Hematopoietic multipotent progenitor cell treated with erythropoietin and hydrocortisone succinate and interleukin-3 and kit ligand, for 17 days (in vitro differentiated cells): ENCODE measurements around the gene IGSF22.
A peak's percentile ranks its signal among the peaks of the same experiment; 100 is the strongest.

Source experiments
- DNase-seq: peaks from one replicate; pipeline ENCODE4 v3.0.0-alpha.2; 2015; ENCODE audit warnings: low spot score

Gene IGSF22

GRCh38 chr11:18743900-18744514, 18.0 kb upstream of the IGSF22 start:
- no peak for DNase-seq

DNA sequence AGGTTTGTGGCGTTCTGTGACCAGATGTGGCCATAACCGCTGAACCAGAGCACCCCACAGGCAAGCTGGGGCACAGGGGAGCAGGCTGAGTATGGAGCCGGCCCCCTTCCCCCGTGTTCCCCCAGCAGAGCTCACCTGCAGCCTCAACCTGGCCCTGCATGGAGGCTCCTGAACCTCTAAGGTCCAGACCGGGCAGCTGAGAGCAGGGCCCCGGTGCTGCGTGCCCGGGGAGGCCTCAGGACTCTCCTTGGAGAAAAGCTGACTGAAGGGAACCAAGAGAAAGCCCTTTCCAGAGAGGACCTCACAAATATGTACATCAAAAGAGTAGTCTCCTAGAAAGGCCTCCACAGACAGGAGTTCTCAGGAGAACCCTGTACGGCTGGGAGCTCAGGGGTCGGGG, 17.4 kb upstream of the IGSF22 start:
- DNase-seq: no peak

DNA sequence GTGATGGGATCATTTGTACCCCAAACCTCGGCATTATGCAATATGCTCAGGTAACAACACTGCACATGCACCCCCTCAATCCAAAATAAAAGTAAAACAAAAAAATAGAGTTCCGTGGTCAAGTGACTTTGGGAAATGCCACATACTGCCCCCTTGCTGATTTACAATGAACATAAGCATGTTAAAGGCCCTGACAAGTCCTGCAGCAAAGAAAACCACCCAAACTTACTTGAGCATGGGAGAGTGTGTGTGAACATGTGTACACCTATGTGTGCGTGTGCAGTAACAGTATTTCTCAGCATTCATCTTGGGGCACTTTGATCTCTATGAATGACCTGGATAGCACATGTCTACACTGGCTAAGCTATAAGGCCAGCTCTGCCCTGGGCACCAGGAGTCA, 15.8 kb upstream of the IGSF22 start:
- no peak for DNase-seq

- no peak for DNase-seq
Measured at GRCh38 chr11:18739685-18740084, 13.7 kb upstream of the IGSF22 start.

GRCh38 chr11:18737642-18738041, 11.7 kb upstream of the IGSF22 start:
- DNase-seq: no peak

- DNase-seq: no peak
Measured at GRCh38 chr11:18736590-18737148, 10.7 kb upstream of the IGSF22 start.

DNA sequence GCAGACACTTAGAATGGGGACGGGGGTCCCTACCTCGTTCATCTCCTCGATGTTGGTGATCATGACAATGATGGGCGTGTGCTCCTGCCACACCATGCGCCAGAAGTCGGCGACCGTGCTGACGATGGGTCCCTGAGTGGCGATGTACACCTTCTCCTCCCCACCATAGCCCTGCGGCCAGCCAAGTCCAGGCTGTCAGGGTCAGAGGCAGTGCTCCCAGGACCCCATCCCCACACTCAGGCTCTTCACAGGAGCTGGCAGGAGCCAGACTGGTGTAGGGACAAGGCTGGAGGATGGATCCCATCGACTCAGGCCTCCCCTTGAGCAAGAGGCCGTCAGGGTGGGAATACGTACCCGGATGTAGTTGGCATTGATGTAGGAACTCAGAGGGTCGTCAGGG, 7.2 kb upstream of the IGSF22 start:
- no peak for DNase-seq

- peak; percentile 50 for DNase-seq
Measured at GRCh38 chr11:18731949-18732821, 6.2 kb upstream of the IGSF22 start.

DNA sequence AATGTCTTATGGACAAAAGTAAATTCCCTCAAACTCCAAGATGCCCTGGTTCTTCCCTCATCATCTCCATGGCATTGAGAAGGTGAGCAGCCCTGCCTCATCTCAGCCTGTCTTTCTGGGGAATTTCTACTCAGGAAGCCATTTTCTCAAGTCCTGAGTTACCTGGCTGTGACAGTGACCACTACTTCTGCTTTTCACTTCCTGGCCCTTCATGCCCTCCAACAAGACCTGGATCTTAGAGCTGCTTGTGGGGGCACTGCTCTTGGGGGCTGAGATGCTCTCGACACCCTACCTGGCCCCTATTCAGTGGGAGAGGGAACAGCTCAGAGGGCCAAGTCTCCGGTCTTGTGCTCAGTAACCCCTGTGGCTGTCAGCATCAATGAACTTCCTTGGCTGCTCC, 5.5 kb upstream of the IGSF22 start:
- DNase-seq: no peak

DNA sequence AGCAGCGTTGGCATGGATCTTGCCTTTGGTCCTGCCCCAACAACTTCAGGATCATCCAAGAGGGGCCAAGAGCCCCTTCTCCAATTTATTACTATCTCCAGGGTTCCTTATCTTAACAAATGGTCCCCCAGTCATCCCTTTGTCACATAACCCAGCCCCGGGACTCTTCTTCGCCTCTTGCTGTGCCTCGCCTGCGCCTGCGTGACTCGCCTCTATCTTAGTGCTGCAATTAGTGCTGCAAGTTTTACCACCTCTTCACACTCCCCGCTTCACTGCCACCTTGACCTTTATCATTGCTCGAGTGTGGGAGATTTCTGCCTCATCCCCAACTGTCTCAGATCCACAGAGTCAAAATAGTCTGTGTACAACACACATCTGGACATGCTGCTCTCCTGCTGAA, 4.0 kb upstream of the IGSF22 start:
- no peak for DNase-seq

GRCh38 chr11:18729426-18729825, 3.4 kb upstream of the IGSF22 start:
- DNase-seq: no peak

- no peak for DNase-seq
Measured at GRCh38 chr11:18728658-18729057, 2.7 kb upstream of the IGSF22 start.

DNA sequence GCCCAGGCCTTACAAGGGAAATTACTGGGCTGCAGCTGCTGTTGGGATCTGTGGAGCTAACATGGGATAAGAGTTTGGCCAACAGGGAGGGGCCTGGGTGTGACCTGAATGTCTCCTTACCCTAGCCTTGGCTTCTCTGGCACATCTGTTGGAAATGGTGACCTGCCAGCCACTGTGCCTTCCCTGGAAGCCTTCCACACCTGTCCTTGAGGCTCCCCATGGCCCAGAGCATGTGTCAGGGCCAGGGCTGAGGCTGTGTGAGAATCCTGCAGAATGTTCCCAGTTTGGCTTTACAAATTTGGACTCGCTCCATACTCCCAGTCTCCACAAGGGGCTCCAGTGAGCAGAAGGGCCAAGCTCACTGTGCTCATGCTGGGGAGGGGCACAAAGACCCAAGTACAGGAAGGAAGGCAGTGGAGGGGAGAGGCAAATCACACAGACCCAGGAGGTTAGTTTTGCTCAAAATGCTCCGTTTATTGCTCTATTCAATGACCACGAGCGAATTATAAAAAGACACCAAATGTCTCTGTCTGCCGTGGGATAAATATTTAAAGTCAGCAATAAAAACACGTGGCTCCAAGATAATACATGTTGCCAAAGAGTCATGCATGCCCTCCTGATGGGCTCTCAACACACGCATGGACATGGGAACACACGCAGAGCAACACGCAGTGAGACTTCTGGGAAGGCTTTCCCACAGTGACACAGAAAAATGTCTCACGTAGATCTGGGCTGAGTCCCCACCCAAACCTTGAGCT, 1.7 kb upstream of the IGSF22 start:
- DNase-seq: no peak

DNA sequence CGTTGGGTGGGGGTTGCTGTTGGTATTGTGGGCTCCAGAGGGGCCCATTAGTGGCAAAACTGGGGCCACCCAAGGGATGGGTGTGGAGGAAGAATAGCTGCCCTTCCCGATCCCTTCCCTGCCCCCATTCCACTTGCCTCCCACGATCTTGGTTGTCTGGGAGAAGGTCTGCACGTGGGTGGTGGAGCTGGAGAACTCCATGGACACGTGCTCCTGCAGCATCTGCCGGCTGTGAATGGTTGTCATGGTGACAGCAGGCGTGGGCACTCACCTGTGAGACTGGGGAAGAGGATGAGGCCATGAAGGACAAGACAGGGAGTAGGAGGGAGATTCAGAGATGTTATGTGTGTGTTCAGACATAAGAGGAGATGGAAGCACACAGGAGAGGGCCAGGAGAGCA, 2.0 kb downstream of the IGSF22 start:
- no peak for DNase-seq

- DNase-seq: no peak
Measured at GRCh38 chr11:18722293-18722637, 3.7 kb downstream of the IGSF22 start.

DNA sequence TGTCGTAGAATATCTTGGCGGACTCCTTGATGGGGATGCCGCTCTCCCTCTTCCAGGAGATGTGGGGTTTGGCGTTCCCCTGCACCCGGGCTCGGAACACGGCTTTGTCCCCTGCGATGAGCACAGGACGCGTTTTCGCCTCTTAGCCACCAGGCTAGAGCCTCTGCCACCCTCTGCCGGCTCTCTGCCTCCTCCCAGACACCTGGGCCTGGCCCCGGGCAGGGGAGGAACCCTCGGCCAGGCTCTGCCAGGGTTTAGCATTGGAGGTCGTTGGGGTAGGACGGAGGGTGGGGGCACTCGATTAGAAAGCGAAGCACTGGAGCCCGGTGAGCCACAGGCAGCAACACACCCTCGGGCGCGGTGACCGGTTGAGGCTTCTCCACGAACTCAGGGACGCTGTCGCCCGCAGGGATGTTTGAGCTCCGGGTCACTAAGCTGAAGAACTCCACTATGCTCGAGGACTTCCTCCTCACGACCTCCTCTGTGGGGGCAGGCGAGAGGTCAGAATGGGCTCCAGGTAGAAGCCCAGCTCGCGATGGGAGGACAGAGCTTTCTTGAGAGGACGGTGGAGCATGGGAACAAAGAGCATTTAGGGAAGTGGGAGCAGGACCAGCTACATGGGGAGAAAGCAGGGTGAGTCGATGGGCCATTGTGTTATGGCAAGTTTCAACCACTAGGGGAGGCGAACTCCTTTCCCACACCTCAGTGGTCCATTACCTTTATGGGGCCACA, 4.3 kb downstream of the IGSF22 start:
- DNase-seq: no peak

DNA sequence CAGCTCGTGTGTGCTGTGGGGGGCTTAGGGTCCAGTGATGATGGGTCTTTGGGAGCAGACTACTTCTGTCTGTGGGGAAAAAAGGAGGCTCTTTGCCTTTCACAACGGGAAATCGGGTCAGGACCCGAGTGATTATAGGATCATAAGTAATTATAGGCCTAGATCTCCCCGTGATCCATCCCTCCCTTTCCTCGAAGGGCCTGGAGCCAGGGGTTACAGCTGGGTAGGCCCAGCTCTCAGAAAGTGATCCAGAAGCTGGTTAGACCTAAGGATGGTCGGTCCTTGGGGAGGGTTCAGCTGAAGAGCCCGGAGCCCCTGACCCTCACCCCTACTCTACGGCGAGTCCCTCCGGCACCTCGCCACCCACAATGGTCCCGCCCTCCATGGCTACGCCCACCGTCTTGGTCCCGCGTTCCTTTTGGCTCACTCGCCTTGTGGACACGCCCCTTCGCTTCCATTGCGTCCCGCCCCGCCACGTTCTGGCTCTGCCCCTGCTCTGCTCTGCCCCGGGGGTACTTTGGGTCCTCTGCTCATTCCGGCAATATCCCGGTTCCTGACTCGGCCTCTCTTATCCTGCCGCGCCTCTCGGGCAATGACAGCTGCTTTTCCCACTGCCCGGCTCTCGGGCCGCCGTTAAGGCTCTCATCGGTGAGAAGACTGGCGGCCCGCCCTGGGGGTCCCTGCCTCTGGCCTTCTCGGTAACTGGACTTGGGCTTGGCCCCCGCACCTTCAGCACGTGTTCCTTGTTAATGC, 5.0 kb downstream of the IGSF22 start:
- DNase-seq: peak; percentile 14

DNA sequence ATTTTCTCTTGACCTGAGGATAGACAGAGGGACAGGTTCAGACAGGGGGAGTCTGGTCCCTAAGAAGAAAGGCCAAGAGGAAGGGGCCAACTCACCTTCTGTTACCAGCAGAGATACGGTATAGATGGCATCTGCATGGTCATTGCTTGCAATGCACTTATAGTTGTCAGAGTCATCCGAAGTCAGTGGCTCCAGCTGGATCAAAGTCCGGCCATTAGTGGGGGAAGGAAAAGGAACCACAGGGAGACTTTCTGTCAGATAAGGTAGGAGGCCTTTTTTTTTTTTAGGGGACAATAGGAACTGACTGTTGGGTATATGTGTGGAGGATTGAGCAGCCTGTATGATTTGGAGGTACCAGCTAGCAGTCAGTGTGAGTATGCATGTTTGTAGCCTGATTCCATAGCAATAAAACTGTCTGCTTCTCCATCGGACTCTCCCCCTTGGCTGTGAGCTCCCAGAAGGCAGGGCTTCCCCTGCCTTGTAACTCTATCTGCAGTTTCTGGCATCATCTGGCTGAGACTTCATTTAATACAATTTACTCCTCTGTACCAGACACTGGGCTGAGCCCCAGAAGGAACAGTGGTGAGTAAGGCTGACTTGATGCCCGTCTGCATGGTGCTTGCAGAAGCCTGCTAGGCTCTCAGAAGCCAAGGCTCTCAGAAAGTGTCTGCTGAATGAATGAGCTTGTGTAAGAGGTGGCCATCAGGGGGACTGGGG, 5.7 kb downstream of the IGSF22 start:
- no peak for DNase-seq

DNA sequence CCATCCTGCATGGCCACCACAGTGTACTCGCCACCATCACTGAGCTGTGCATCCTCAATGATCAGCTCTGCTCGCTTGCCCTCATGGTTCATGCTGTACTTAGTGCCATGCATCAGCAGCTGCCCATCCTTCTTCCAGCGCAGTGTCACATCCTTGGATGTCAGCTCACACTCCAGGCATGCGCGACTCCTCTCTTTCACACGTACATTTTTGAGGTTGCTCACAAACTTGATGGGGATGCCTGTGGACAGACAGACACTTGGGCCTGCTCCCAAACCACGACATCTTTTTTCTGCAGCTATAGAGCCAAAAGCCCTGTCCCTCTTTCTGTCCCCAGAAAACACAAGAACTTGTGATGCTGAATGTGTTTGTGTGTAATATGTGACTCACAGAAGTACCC, 10.5 kb downstream of the IGSF22 start:
- no peak for DNase-seq

DNA sequence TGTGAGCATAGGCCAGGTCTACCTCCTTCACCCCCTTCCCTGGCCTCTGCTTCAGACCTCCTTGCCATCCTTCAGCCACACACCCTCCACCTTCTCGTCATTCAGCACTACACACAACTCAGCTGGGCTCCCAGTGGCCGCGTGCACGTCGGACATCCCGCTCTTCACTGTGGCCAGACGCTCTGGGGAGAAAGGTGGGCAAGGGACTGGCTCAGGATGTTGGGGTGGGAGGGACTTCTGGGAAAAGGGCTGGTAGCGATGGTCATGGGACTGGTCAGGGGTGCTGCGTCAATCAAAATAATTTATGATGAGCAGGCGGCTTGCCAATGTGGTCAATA, 11.6 kb downstream of the IGSF22 start:
- no peak for DNase-seq
